ENCODE results near the gene CHRNB1. TPM values are rescaled to one million over a fixed set of nuclear protein-coding genes. Genes with fewer than 3 reads are reported as not detected.
"Not testable (repeated sequence)": the region's sequence is repeated elsewhere in the genome, so short reads cannot be mapped to it uniquely, and the experiment has no call there.

The CHRNB1 gene
- total RNA-seq, 1 donor from 2014 or later = 4.9 TPM

DNA sequence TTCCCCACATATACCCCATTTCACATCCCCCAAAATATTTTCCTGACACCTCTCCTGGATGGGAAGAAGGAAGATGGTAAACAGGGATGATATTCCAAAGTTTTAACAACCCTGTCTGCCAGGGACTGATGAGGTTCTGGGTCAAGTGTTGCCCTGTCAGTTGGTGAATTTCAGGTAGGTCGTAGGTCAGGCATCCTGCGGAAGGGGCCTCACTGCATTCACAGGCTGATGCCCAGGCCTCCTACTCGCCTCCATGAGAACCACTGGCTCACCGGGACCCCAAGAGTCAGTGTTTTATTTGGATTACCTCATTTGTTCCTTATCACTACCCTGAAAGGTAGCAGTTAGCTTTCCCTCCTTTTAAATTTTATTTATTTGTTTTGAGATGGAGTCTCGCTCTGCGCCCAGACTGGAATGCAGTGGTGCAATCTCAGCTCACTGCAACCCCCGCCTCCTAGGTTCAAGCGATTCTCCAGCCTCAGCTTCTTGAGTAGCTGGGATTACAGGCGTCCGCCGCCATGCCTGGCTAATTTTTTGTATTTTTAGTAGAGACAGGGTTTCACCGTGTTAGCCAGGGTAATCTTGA is 24.0 kb downstream of the CHRNB1 start:
- no peak for ATAC-seq

GRCh38 chr17:7469843-7470242 is 25.0 kb downstream of the CHRNB1 start:
- ATAC-seq = not testable (repeated sequence)

- ATAC-seq = not testable (repeated sequence)
Measured at GRCh38 chr17:7470457-7470973, 25.7 kb downstream of the CHRNB1 start.

DNA sequence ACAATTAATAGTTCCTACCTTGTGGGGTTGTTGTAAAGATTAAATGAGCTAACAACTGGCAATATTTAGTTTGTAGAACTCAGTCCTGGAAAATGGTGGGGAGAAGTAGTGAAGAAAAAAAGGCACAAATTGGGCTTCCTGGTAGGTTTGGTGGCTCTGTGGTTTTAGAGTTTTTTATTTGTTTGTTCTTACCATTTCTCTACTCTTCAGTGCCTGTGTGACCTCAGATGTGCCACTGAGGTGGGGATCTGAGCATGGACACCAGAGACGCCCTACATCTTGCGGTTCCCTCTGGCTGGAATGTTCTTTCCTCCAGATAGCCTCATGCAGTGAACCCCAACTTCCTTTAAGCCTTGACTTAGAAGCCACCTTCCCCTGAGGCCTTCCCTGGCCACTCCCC is 26.9 kb downstream of the CHRNB1 start:
- no peak for ATAC-seq

DNA sequence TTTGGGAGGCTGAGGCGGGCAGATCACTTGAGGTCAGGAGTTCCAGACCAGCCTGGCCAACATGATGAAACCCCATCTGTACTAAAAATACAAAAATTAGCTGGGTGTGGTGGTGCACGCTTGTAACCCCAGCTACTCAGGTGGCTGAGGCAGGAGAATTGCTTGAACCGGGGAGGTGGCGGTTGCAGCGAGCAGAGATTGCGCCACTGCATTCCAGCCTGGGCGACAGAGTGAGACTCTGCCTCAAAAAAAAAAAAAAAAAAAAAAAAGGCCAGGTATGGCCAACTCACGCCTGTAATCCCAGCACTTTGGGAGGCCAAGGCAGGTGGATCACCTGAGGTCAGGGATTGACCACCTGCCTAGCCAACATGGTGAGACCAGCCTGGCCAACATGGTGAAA is 29.9 kb downstream of the CHRNB1 start:
- ATAC-seq = not testable (repeated sequence)

DNA sequence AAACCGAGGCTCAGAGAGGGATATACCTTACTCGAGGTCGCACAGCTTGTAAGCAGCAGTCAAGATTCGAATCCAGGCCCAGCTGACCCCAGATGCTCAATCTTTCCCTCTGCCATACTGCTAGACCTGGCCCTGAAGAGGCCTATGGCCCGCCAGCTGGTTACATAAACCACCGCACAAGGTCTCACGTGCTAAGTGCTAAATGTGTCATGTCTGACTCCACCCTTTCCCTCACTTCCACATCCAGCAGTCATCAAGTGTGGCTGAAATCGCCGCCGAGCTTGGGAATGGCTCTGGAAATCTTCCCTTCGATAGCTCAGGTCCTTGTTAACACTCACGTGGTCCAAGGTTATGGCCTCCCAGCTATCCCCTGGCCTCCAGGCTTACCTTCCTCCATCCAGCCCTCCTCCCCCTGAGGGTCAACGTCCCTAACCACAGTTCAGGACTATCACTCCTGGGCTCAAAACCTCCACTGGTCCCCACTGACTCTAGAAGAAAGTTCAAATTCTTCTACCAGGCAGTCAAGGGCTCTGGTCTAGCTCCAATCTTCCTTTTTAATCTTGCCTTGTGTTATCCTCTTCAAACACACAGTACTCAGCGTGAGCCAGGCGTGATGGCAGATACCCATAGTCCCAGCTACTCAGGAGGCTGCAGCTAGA is 31.0 kb downstream of the CHRNB1 start:
- peak; percentile 44 for ATAC-seq

GRCh38 chr17:7476494-7476893 is 31.6 kb downstream of the CHRNB1 start:
- ATAC-seq = peak; percentile 73

DNA sequence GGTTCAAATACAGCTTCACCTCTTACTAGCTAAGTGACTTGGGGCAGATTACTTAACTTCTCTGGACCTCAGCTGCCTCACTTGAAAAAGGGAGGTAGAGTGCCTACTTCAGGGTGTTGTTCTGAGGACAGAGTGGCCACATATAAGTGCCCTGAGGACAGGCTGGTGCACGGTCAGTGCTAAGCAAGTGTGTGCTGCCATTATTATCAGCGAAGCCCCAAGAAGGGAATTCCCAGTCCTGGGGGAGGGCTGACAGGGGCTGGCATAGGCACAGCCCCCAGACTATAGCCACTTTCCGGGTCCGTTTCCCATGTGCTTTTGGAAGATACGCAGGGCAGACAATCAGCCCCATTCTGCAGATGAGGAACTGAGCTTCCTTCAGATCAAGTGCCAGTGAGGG is 32.1 kb downstream of the CHRNB1 start:
- ATAC-seq = no peak

DNA sequence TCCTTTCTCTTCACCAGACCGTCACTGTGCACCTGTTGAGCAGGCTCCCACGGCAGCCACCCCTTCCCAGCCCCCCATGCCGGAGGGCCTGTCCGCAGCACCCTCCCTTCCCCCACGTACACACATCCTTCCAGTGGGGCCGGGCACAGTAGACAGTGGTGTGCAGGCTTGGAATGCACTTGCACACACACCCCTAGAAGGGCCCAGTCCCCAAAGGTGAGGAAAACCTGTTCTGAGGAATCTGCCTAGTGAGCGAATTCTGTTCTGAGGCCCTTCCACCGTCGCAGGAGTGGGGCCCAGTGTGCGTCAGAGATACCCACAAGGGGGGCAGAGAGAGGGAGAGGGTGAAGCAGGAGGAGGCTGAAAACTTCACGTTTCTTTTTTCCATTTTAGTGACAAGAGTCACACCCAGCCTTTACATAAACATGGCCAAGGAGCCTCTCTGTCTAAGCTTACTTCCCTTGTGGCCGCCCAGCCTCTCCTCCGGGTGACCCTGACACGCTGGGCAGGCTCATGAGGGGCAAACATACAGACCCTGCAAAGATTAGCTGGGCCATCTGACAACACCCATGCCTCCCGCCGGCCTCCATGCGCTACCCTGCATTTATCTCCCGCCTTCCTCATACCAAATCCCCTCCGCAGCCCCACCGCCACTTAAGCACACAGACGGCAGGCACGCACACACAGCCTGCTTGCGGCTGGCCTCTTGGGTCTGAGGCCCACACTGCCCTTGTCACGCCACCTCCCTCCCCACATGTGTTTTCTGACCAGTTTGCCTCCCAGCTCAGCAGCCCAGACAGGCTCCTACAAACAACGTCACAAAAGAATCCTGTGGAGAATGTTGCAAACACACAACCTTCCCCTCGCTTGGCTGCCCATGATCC is 32.8 kb downstream of the CHRNB1 start:
- ATAC-seq = peak; percentile 76

DNA sequence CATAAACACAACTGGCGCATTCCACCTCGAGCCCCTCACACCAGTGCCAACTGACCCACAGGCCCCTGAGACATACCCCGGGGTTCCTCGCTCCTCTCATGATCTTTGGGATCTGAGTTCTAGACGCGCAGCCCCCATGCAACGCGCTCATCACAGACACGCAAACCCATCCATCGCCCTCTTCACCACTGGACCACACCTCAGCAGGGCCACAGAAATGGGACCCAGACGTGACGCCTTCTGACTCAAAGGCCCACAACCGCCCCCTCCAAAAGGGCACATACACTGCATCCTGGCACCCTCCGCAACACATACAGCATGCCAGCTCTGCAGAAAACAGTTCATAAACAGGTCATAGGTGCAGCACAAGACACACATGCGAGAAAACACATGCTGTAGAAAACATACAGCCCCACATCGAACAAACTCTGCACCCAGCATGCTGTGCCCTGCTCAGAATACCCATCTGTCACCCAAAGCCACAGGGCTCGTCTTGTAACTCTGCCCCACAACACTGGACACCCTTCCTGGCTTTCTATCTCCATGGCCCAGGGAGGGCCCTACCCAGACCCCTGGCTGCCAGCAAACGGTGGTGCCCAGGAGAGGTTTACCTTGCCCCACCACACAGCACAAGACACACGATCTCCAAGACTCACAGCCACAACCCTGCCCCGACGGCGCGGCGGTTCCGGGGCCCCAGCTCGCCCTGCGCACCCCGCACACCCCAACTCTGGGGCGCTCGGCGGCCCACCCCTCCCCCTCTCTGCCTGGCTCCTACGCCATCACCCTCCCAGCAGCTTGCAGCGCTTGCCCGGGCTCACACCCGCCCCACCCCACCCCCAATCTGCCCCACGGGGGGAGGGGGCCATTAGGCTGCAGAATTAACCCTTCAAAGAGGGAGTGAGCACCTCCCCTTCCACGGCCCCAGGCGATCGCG is 33.7 kb downstream of the CHRNB1 start:
- peak; percentile 30 for ATAC-seq

GRCh38 chr17:7479213-7480088 is 34.6 kb downstream of the CHRNB1 start, which contains the start of gene ZBTB4:
Gene ZBTB4 (minus strand): TSS chr17:7479631. CDS start chr17:7466801, 12,830 bp downstream.
- ATAC-seq = peak; percentile 1

- ATAC-seq = no peak
Measured at GRCh38 chr17:7480089-7480384, 35.2 kb downstream of the CHRNB1 start.

GRCh38 chr17:7481275-7481674 is 36.4 kb downstream of the CHRNB1 start, which contains the start of gene SLC35G6:
Gene SLC35G6 (plus strand): TSS chr17:7481446. CDS start chr17:7481517, 71 bp downstream.
- ATAC-seq = not testable (repeated sequence)

DNA sequence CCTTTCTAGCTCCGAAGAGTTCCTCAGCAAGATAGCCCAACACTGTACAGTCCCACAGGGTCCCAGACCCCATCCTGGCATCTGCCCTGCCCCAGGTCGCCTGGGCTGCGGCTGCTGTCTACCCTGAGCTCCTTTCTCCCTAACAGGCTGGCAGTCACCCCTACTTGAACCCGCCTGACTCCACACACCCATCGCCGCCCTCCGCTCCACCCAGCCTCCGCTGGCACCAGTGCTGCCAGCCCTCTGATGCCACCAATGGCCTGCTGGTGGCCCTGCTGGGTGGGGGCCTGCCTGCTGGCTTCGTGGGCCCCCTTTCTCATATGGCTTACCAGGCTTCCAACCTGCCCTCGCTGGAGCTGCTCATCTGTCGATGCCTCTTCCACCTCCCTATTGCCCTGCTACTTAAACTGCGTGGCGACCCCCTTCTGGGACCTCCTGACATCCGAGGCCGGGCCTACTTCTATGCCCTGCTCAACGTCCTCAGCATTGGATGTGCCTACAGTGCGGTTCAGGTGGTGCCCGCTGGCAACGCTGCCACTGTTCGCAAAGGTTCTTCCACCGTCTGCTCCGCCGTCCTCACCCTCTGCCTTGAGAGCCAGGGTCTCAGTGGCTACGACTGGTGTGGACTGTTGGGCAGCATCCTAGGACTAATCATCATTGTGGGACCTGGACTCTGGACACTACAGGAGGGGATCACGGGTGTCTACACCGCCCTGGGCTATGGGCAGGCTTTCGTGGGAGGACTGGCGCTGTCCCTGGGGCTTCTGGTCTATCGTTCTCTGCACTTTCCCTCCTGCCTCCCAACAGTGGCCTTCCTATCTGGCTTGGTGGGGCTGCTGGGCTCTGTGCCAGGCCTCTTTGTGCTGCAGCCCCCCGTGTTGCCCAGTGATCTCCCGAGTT is 37.2 kb downstream of the CHRNB1 start:
- ATAC-seq = not testable (repeated sequence)

DNA sequence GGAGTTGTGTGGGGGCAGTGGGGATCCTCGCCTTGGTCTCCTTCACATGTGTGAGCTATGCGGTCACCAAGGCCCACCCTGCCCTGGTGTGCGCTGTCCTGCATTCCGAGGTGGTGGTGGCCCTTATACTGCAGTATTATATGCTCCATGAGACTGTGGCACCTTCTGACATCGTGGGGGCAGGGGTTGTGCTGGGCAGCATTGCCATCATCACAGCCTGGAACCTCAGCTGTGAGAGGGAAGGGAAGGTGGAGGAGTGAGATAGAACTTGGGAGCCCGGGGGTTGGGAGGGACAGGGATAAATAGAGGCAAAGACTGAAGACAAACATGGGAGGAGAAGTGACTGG is 37.9 kb downstream of the CHRNB1 start:
- not testable (repeated sequence) for ATAC-seq

GRCh38 chr17:7483255-7484066 is 38.6 kb downstream of the CHRNB1 start:
- peak; percentile 61 for ATAC-seq

- ATAC-seq = peak; percentile 84
Measured at GRCh38 chr17:7484067-7484918, 39.4 kb downstream of the CHRNB1 start, which contains the start of gene POLR2A. Gene POLR2A (plus strand): TSS chr17:7484366.

DNA sequence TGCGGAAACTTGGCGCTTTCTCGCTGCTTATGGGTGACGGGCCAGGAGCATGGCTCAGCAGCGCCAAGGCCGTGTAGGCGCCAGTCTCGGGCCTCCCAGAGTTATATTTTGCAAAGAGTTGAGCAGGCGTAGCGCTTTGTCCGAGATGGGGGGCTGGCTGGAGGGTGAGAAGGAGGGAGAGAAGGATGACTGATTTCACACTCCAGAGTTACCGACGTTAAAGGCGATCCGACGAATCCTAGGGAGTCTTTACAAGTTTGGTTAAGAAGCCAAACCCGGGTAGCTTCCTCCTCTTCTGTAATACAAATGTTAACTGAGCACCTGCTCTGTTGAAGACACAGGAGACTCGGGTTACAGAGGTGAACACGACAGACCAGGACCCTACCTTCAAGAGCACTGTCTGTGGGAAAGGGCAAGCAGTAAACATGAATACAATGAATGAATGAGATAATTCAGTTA is 40.1 kb downstream of the CHRNB1 start:
- no peak for ATAC-seq
